Gastrocnemius medialis (tissue), 4 donors: Measurements from ENCODE around the gene SARM1. TPM values are rescaled to one million over a fixed set of nuclear protein-coding genes. Genes with fewer than 3 reads are reported as not detected.

Source experiments
- ATAC-seq, 2 donors: fragments of 150-250 bp; one replicate each; pipeline ENCODE4 v1.9.1; 2016
- DNase-seq, 2 donors: peaks; one replicate each; pipeline ENCODE4 v3.0.0-alpha.2; 2019
- H3K27ac ChIP-seq, 4 donors: fragments of 200-600 bp; sonication (generic); 1 replicate in 1 of 4; 2 replicates in 3 of 4; pipeline ENCODE4 v1.5.1; 2016 to 2018; ENCODE audit warnings: mild to moderate bottlenecking in 2 of 4, moderate library complexity in 1 of 4
- H3K27me3 ChIP-seq, 3 donors: fragments of 200-600 bp; sonication (generic) in 2 of 3; 1 replicate in 1 of 3; 2 replicates in 2 of 3; pipeline versions ENCODE4 v1.5.1 to v1.6.0; 2016 to 2019; ENCODE audit warnings: mild to moderate bottlenecking in 1 of 3, moderate library complexity in 1 of 3
- H3K36me3 ChIP-seq, 2 donors: fragments of 200-600 bp; sonication (generic) in 1 of 2; one replicate each; pipeline ENCODE4 v1.5.1; 2017 to 2018
- H3K4me1 ChIP-seq, 2 donors: fragments of 200-600 bp; sonication (generic) in 1 of 2; one replicate each; pipeline ENCODE4 v1.5.1; 2016 to 2017; ENCODE audit warnings: mild to moderate bottlenecking in 2 of 2
- H3K4me3 ChIP-seq, 4 donors: fragments of 200-600 bp; sonication (generic) in 3 of 4; 1 replicate in 1 of 4; 2 replicates in 3 of 4; pipeline ENCODE4 v1.5.1; 2016 to 2019; ENCODE audit warnings: mild to moderate bottlenecking in 2 of 4
- H3K9me3 ChIP-seq, 3 donors: fragments of 200-600 bp; sonication (generic) in 2 of 3; 1 replicate in 1 of 3; 2 replicates in 2 of 3; pipeline ENCODE4 v1.5.1; 2016 to 2019
- POLR2A ChIP-seq, 2 donors: fragments of 450-650 bp; IDR thresholded peaks; one replicate each; pipeline ENCODE4 v1.6.1; 2017; ENCODE audit warnings: antibody characterized with exemption in 2 of 2, mild to moderate bottlenecking in 2 of 2, moderate library complexity in 2 of 2
- in situ Hi-C, 4 donors: fragments of 200-750 bp; cut with MboI; loops; one replicate each; pipeline versions ENCODE4 v1.15.0 to v1.8.0; 2017; ENCODE audit warnings: low sequenced_read_pairs in 4 of 4
- intact Hi-C: fragments of 100-400 bp; cut with DNase I; formaldehyde crosslinking; loops from one replicate; pipeline ENCODE4 v1.15.1; 2023; ENCODE audit warnings: low total_unique reads
- total RNA-seq, 4 donors: library from RNA; depleted of rRNA; stranded (reverse); fragments of >200 nt; gene quantifications; one replicate each; pipeline versions ENCODE4 v1.1.0 to v1.2.3, GENCODE V29; 2016
- TF ChIP-seq, protein P1 (sequence below), 5 experiments: fragments of 450-650 bp in 3 of 5; fragments of 200-600 bp in 2 of 5; sonication (generic) in 2 of 5; IDR thresholded peaks in 4 of 5; conservative IDR thresholded peaks in 1 of 5; 1 replicate in 4 of 5; 2 replicates in 1 of 5; pipeline ENCODE4 v1.5.1; 2016 to 2019; ENCODE audit warnings: antibody characterized with exemption in 5 of 5, mild to moderate bottlenecking in 3 of 5, moderate library complexity in 3 of 5

The SARM1 gene
- total RNA-seq, 4 donors from 2014 or later, result 0.78 to 1.9 (median 1.7) TPM

DNA sequence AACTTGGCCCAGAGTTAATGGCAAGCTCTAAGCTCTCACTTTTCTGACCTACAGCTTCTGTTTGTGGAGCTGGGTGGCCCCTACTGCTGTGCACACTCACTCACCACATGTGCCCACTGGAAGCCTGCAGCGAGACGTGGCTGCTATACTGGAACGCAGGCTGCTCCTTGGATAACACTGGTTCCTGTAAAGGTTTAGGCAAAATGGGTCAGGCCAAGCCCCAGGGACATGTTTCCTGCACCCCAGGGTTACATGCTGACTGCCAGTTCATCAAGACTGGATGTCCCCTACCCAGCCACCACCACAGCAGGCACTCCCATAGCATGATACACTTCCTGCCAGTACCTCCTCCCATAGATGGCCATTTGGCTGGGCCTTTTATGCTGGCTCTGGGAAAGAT lies 22.5 kb upstream of the SARM1 start:
- TF ChIP-seq POLR2A (IDR thresholded peaks at IDR 0.05), result no peak
- TF ChIP-seq, protein P1, sequence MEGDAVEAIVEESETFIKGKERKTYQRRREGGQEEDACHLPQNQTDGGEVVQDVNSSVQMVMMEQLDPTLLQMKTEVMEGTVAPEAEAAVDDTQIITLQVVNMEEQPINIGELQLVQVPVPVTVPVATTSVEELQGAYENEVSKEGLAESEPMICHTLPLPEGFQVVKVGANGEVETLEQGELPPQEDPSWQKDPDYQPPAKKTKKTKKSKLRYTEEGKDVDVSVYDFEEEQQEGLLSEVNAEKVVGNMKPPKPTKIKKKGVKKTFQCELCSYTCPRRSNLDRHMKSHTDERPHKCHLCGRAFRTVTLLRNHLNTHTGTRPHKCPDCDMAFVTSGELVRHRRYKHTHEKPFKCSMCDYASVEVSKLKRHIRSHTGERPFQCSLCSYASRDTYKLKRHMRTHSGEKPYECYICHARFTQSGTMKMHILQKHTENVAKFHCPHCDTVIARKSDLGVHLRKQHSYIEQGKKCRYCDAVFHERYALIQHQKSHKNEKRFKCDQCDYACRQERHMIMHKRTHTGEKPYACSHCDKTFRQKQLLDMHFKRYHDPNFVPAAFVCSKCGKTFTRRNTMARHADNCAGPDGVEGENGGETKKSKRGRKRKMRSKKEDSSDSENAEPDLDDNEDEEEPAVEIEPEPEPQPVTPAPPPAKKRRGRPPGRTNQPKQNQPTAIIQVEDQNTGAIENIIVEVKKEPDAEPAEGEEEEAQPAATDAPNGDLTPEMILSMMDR (IDR thresholded peaks at IDR 0.05 in 4 of 5, conservative IDR thresholded peaks at IDR 0.05 in 1 of 5), result no peak
- no peaks in the 10 kb centered on the region for H3K9me3 ChIP-seq
- intact Hi-C loops, result no loop called here
- ATAC-seq (no peak), DNase-seq (no peak)
- in situ Hi-C loops, result loop anchor here in 2 of 4 donors (25.0 kb wide), 1 partner anchor 613 kb away; the partner anchor contains the start of gene PHF12 (in 2 of the 2)
- no peaks in the 10 kb centered on the region for H3K27me3 ChIP-seq
- H3K4me3 ChIP-seq, result no peak overlapping the region
- H3K36me3 ChIP-seq, result peaks cover 6 to 99% of the 10 kb centered on the region in 2 donors
- no peak overlapping the region for H3K27ac ChIP-seq
- no peaks in the 10 kb centered on the region for H3K4me1 ChIP-seq

DNA sequence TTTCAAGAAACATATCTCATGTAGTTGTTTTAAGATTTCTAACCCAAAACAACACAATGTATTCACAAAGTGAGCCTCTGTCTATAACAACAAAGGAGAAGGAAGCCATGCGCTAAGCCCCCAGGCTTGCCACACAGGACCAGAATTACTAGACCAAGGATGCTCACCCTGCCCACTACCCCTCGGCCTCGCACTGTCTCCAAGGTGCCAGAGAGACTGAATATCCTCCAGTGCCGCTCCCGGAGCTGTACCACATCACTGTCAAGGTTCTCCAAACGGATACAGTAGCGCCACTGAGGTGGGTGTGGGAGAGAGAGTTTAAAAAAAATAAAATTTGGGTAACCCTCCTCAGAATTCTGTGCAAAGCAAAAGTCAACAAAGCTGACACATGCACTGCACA lies 21.2 kb upstream of the SARM1 start:
- intact Hi-C loops, result no loop called here
- peaks cover 1% of the 10 kb centered on the region in 2 donors for H3K4me1 ChIP-seq
- in situ Hi-C loops, result loop anchor here in 1 of 4 donors (25.0 kb wide), 1 partner anchor 612 kb away; the partner anchor contains the start of gene PHF12
- H3K4me3 ChIP-seq, result no peak overlapping the region
- no peak for ATAC-seq
- H3K27ac ChIP-seq, result no peak overlapping the region
- peaks cover 6 to 99% of the 10 kb centered on the region in 2 donors for H3K36me3 ChIP-seq
- H3K9me3 ChIP-seq, result no peaks in the 10 kb centered on the region
- TF ChIP-seq POLR2A (IDR thresholded peaks at IDR 0.05), result no peak
- TF ChIP-seq, protein P1 (IDR thresholded peaks at IDR 0.05 in 4 of 5, conservative IDR thresholded peaks at IDR 0.05 in 1 of 5), result no peak
- no peak for DNase-seq
- H3K27me3 ChIP-seq, result no peaks in the 10 kb centered on the region

DNA sequence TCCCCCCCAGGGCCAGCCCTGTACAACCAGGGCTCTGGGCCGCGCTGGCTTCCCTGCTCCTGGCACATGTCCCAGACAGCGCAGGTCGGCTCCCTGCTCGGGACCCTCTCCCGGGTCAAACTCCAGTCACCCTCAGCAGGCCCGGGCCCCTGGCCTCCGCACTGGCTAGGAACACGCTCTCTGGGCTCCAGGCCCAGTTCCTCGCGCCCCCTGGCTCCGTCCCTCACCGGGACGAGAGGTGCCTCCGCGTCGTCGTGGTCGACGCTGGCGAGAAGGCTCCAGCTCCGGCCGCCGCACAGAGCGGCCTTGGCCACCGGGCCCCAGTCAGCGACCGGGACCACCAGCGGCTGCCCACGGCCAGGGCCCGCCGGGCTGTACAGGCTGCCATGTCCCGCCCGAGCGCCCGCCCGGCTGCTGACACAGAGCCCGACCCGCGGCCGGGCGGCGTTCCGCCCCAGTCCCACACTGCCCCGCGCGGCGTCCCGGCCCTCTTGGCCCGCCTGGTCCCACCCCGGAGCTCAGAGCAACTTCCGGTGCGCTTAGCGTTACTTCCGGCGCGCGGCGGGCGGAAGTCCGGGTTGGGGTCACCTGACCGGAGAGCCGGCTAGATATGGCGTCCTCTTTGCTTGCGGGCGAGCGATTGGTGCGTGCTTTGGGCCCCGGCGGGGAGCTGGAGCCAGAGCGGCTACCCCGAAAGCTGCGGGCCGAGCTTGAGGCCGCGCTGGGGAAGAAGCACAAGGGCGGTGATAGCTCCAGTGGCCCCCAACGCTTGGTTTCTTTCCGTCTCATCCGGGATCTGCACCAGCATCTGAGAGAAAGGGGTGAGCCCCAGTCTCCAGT lies 14.2 kb upstream of the SARM1 start, which contains the start of gene POLDIP2:
Gene POLDIP2, minus strand, starts transcription at position 467 of the 840 bp plus-strand sequence. Its CDS starts 79 bp downstream, at position 388.
- peak; percentile 98 for ATAC-seq

DNA sequence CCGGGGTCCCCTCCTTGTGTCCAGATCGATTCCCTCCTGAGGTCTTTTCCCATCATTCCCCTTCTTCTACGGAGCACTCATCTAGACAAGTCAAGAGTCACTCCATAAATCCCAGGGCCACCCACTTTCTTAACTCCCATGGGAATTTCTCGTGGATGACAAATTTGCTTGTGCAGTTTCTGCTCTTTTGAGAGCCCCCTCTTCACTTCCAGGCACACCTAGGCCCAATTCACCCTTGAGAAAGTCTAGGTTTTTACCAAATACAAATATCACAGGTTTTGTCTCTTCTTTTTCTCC lies 13.6 kb upstream of the SARM1 start:
- Histone ChIP-seq H3K36me3 (peaks cover 4 to 65% of the 10 kb centered on the region in 2 donors), H3K27me3 (no peaks in the 10 kb centered on the region), H3K27ac (peak overlapping the region; percentile 94 to 97 (median 96)), H3K9me3 (no peaks in the 10 kb centered on the region), H3K4me3 (peak overlapping the region; percentile 88 to 98 (median 94)), H3K4me1 (peaks cover 24 to 26% of the 10 kb centered on the region in 2 donors)
- TF ChIP-seq, protein P1 (IDR thresholded peaks at IDR 0.05 in 4 of 5, conservative IDR thresholded peaks at IDR 0.05 in 1 of 5), result no peak
- TF ChIP-seq POLR2A (IDR thresholded peaks at IDR 0.05), result no peak
- intact Hi-C loops, result loop anchor here (1.0 to 5.0 kb wide), 4 partner anchors 13 to 594 kb away; partner anchors contain the start of genes IFT20, PHF12, SARM1 and TMEM97
- ATAC-seq (no peak), DNase-seq (no peak)
- in situ Hi-C loops, result loop anchor here in 1 of 4 donors (25.0 kb wide), 1 partner anchor 604 kb away; the partner anchor contains the start of gene PHF12

More for the DNA sequence above, 14.2 kb upstream of the SARM1 start, which contains the start of gene POLDIP2:
- intact Hi-C loops, result loop anchor here (1.0 to 5.0 kb wide), 4 partner anchors 14 to 595 kb away; partner anchors contain the start of genes IFT20, PHF12, SARM1 and TMEM97
- H3K4me3 ChIP-seq, result peak within 1 kb of the TSS; percentile 88 to 98 (median 94)
- peak; percentile 92 to 94 for DNase-seq
- in situ Hi-C loops, result loop anchor here in 1 of 4 donors (25.0 kb wide), 1 partner anchor 605 kb away; the partner anchor contains the start of gene PHF12
- H3K27ac ChIP-seq, result peak within 1 kb of the TSS; percentile 94 to 97 (median 96)
- H3K9me3 ChIP-seq, result no peaks in the 10 kb centered on the region
- peaks cover 24 to 26% of the 10 kb centered on the region in 2 donors for H3K4me1 ChIP-seq
- H3K36me3 ChIP-seq, result peaks cover 6 to 65% of the 10 kb centered on the region in 2 donors
- H3K27me3 ChIP-seq, result no peaks in the 10 kb centered on the region
- TF ChIP-seq POLR2A (IDR thresholded peaks at IDR 0.05), result peak; percentile 93 to 97
- TF ChIP-seq, protein P1 (IDR thresholded peaks at IDR 0.05 in 4 of 5, conservative IDR thresholded peaks at IDR 0.05 in 1 of 5), result no peak
